ENCODE measurements around the gene NSF.

DNA sequence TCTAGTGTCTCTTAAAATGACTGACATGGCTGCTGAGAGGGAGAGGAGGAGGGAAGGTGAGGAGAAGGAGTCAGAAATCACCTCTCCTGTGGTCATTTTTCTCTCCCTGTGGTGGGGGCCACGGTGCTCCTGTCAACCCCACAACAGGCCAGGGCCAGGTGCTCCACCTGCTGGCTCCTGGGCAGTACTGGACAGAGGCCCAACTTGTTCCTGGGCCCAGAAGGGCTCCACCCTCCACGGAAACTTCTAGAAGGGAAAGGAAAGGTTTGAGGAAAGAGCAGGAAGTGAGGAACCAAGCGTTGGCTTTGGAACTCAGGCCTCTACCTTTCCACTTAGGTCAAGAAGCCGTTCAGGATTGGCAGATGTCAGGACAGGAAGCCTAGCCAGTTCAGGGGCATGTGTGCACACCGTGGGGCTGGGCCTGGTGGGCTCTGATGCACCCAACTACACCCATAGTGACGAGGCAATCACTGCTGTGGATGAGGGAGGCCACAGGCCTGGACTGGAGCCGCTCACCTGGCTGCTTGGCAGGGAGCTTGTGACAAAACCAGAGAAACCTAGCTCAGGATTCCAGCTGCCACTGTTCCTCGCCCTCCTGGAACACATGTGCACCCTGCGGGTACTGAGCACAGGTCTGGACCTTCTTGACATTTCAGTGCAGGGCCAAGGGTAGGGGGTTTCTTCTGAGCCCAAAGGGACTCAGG is 191.9 kb downstream of the NSF start:
- TF ChIP-seq, protein P1, sequence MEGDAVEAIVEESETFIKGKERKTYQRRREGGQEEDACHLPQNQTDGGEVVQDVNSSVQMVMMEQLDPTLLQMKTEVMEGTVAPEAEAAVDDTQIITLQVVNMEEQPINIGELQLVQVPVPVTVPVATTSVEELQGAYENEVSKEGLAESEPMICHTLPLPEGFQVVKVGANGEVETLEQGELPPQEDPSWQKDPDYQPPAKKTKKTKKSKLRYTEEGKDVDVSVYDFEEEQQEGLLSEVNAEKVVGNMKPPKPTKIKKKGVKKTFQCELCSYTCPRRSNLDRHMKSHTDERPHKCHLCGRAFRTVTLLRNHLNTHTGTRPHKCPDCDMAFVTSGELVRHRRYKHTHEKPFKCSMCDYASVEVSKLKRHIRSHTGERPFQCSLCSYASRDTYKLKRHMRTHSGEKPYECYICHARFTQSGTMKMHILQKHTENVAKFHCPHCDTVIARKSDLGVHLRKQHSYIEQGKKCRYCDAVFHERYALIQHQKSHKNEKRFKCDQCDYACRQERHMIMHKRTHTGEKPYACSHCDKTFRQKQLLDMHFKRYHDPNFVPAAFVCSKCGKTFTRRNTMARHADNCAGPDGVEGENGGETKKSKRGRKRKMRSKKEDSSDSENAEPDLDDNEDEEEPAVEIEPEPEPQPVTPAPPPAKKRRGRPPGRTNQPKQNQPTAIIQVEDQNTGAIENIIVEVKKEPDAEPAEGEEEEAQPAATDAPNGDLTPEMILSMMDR (IDR thresholded peaks at IDR 0.05; ENCODE audit: low read depth, low read length, poor library complexity, severe bottlenecking): peak; percentile 57
- no peak for TF ChIP-seq EZH2phosphoT487 (IDR thresholded peaks at IDR 0.05; ENCODE audit: borderline replicate concordance, low read length)
